Kidney epithelial cell (primary cell): ENCODE measurements around the gene KRT5. TPM values are rescaled to one million over a fixed set of nuclear protein-coding genes. Genes with fewer than 3 reads are reported as not detected.

Experiments
- DNase-seq: peaks from one replicate; pipeline ENCODE4 v3.0.0-alpha.2; 2010; ENCODE audit warnings: low read depth
- H3K27me3 ChIP-seq: 2 replicates; pipeline ENCODE4 v1.6.0; 2011; ENCODE audit warnings: low read length; ENCODE audit not compliant: control insufficient read depth, insufficient read depth
- H3K36me3 ChIP-seq: 2 replicates; pipeline ENCODE4 v1.5.1; 2011; ENCODE audit warnings: low read length; ENCODE audit not compliant: control insufficient read depth, insufficient read depth
- H3K4me3 ChIP-seq: 2 replicates; pipeline ENCODE4 v1.5.1; 2011; ENCODE audit warnings: low read depth, mild to moderate bottlenecking, control low read depth, low read length
- total RNA-seq: library from RNA; depleted of rRNA; stranded (reverse); fragments of >200 nt; gene quantifications from 2 replicates; pipeline ENCODE4 v1.2.3, GENCODE V29; 2015
- TF ChIP-seq, protein P1 (sequence below): IDR thresholded peaks from 2 replicates; pipeline ENCODE4 v1.5.1; 2011; ENCODE audit warnings: mild to moderate bottlenecking, moderate library complexity, low read length, control low read depth, inconsistent platforms; ENCODE audit not compliant: insufficient read depth, poor library complexity, severe bottlenecking

KRT5 gene
- total RNA-seq, 1 donor from 2014 or later = not detected

DNA sequence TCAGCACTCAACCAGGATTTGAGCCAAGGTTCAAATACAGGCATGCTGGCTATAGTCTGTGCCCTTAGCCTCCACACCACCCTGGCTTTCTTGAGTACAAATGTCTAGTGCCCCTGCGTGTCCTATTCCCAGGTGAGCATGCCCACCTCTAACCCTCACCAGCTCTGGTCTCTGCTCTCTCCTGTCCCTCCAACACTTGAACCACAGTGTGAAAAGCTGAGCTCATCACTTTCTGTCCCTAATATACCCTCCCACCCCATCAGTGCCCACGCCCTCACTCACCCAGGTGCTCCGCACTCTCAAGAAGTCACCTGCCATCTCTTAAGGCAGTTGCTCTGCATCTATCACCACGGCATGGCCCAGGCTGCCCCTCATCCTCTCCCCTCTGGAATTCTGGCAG, 39.8 kb upstream of the KRT5 start:
- no peak overlapping the region for H3K4me3 ChIP-seq
- no peak for DNase-seq
- peaks cover 9% of the 10 kb centered on the region for H3K27me3 ChIP-seq
- TF ChIP-seq, protein P1, sequence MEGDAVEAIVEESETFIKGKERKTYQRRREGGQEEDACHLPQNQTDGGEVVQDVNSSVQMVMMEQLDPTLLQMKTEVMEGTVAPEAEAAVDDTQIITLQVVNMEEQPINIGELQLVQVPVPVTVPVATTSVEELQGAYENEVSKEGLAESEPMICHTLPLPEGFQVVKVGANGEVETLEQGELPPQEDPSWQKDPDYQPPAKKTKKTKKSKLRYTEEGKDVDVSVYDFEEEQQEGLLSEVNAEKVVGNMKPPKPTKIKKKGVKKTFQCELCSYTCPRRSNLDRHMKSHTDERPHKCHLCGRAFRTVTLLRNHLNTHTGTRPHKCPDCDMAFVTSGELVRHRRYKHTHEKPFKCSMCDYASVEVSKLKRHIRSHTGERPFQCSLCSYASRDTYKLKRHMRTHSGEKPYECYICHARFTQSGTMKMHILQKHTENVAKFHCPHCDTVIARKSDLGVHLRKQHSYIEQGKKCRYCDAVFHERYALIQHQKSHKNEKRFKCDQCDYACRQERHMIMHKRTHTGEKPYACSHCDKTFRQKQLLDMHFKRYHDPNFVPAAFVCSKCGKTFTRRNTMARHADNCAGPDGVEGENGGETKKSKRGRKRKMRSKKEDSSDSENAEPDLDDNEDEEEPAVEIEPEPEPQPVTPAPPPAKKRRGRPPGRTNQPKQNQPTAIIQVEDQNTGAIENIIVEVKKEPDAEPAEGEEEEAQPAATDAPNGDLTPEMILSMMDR = no peak
- H3K36me3 ChIP-seq = no peaks in the 10 kb centered on the region

DNA sequence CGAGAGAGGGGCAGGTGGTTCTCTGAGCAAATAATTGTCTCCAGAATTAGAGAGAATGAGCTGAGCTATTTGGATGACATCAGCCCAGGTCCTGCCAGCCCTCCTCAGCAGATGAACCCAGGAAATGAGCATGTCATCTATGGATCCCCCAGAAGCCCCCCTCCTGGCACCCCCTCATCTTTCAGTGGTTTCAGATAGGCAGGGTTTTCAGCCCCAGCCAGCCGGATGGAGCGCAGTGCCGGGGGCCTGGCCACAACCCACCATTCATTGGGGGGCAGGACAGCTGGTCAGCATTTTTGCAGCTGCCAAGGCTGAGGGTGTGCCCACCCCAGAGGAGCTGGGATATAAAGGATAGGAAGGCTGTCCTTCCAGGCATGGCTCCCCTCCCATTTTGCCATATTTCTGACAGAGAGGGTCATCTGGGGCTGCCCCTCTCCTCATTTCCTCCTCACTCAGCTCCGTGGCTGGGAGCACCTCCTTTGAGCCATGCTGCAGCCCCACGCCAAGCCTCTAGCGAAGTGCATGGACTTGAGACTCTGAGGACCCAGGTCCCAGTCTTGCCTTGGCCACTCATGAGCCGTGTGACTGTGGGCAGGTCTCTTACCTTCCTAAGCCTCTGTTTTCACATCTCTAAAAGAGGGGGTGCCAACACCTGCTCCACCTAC, 38.7 kb upstream of the KRT5 start:
- Histone ChIP-seq H3K36me3 (no peaks in the 10 kb centered on the region), H3K4me3 (no peak overlapping the region), H3K27me3 (peaks cover 9% of the 10 kb centered on the region)
- no peak for DNase-seq
- TF ChIP-seq, protein P1 = no peak

- TF ChIP-seq, protein P1 = no peak
- DNase-seq = no peak
- Histone ChIP-seq H3K27me3 (peaks cover 11% of the 10 kb centered on the region), H3K4me3 (no peak overlapping the region), H3K36me3 (no peaks in the 10 kb centered on the region)
These were observed 37.3 kb upstream of the KRT5 start for GRCh38 chr12:52557476-52557875.

- DNase-seq = no peak
- peaks cover 9% of the 10 kb centered on the region for H3K27me3 ChIP-seq
- H3K4me3 ChIP-seq = no peak overlapping the region
- no peaks in the 10 kb centered on the region for H3K36me3 ChIP-seq
- TF ChIP-seq, protein P1 = no peak
These were observed 35.4 kb upstream of the KRT5 start for GRCh38 chr12:52555577-52555976.

DNA sequence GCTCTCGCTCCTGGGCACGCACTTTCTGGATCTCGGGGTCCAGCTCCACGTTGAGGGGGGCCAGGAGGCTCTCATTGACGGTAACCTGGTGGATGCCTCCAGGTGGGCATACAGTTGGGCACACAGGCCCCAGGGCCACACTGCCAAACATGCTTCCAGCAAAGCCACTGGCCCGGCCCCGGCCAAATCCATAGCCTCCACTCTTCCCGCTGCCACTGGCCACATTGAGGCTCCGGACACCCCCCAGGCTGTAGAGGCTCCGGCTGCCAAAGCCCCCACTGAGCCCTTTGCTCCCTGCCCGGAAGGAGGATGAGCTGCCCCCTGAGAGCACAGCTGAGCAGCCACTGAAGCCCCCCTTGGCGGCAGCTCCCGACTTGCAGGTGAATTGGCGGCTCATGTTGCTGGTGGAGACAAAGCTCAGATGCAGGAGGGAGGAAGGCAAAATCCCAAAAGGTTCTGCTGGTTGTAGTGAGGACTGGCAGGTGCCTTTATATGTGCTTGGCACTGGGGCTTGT, 32.5 kb upstream of the KRT5 start, which contains the start of gene KRT71:
Gene KRT71, minus strand, starts transcription at position 465 of the 515 bp plus-strand sequence. Its CDS starts 68 bp downstream, at position 397.
- no peak for DNase-seq
- no peak within 1 kb of the TSS for H3K4me3 ChIP-seq
- H3K27me3 ChIP-seq = peaks cover 9% of the 10 kb centered on the region
- TF ChIP-seq, protein P1 = no peak
- no peaks in the 10 kb centered on the region for H3K36me3 ChIP-seq

DNA sequence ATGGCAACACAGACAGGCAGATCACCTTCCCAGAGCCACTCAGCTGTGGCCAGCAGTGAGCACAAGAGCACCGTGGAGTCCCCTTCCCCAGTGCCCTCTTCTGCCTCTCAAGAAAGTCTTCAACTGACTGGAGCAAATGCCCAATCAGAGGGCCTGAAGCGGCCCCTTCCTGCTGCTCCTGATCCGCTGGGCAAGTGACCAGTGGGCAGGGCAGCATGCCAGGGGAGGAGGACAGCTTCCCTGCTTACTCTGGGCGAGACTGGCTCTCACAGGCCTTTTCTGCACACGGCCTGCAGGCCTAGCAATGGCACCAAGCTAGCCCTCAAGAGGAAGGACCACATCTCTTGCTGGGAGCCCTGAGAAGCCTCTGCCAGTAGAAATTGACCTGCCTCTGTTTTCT, 31.9 kb upstream of the KRT5 start:
- no peak overlapping the region for H3K4me3 ChIP-seq
- TF ChIP-seq, protein P1 = no peak
- H3K27me3 ChIP-seq = peaks cover 9% of the 10 kb centered on the region
- no peaks in the 10 kb centered on the region for H3K36me3 ChIP-seq
- DNase-seq = no peak
